AG04449 (cell line): ENCODE results near the gene MAML1.

Experiments used
- CTCF ChIA-PET: fragments of 350-600 bp; formaldehyde crosslinking; extraction: SDS; loops from one replicate; lab custom pipeline; 2021; ENCODE audit warnings: antibody characterized with exemption; lab: Yijun Ruan, JAX
- POLR2A ChIA-PET: fragments of 400-600, 350-600 bp; formaldehyde crosslinking; extraction: SDS; loops from one replicate; lab custom pipeline; 2020; ENCODE audit warnings: antibody characterized with exemption, inconsistent platforms; lab: Yijun Ruan, JAX
- DNase-seq: peaks from one replicate; pipeline ENCODE4 v3.0.0-alpha.2; 2010; ENCODE audit warnings: low read depth, low spot score
- H3K4me3 ChIP-seq: 2 replicates; pipeline ENCODE4 v1.5.1; 2011; ENCODE audit warnings: low read depth, mild to moderate bottlenecking, control low read depth, low read length
- CTCF ChIP-seq: IDR thresholded peaks from one replicate; pipeline ENCODE4 v1.5.1; 2011; ENCODE audit warnings: mild to moderate bottlenecking, moderate library complexity, low read length, control low read depth, inconsistent platforms; ENCODE audit not compliant: insufficient read depth; ENCODE audit errors: missing control alignments

MAML1 gene

GRCh38 chr5:179799644-179799973, 67.0 kb downstream of the MAML1 start:
- ChIA-PET CTCF (interaction anchor here (1.4 kb wide), 1 partner anchor 20 kb away, joined by 4 read pairs; no protein-coding TSS in a partner anchor), POLR2A (no interaction called here)
- H3K4me3 ChIP-seq: no peak overlapping the region
- no peak for TF ChIP-seq CTCF
- no peak for DNase-seq

- H3K4me3 ChIP-seq: no peak overlapping the region
- no peak for DNase-seq
- no peak for TF ChIP-seq CTCF
- POLR2A ChIA-PET: interaction anchor here (2.6 kb wide), 1 partner anchor 21 kb away, joined by 7 read pairs; the partner anchor contains the start of gene SQSTM1
- CTCF ChIA-PET: interaction anchor here (1.4 to 2.7 kb wide), 2 partner anchors 8 to 19 kb away, joined by 4 to 10 read pairs; no protein-coding TSS in a partner anchor
Observed at GRCh38 chr5:179800071-179800695, 67.6 kb downstream of the MAML1 start.

- DNase-seq: no peak
- ChIA-PET POLR2A (interaction anchor here (2.6 kb wide), 1 partner anchor 20 kb away, joined by 7 read pairs; the partner anchor contains the start of gene SQSTM1), CTCF (interaction anchor here (1.4 to 2.7 kb wide), 2 partner anchors 9 to 18 kb away, joined by 4 to 10 read pairs; no protein-coding TSS in a partner anchor)
- no peak overlapping the region for H3K4me3 ChIP-seq
- no peak for TF ChIP-seq CTCF
Observed at GRCh38 chr5:179800696-179801201, 68.1 kb downstream of the MAML1 start.

GRCh38 chr5:179801304-179802206, 68.9 kb downstream of the MAML1 start:
- peak; percentile 63 for TF ChIP-seq CTCF
- no peak for DNase-seq
- ChIA-PET CTCF (interaction anchor here (0.7 to 2.7 kb wide), 11 partner anchors 10 to 105 kb away, joined by 3 to 10 read pairs (median 4); no protein-coding TSS in a partner anchor), POLR2A (interaction anchor here (2.6 kb wide), 1 partner anchor 19 kb away, joined by 7 read pairs; the partner anchor contains the start of gene SQSTM1)
- no peak overlapping the region for H3K4me3 ChIP-seq

- ChIA-PET CTCF (interaction anchor here (0.7 to 2.7 kb wide), 11 partner anchors 11 to 104 kb away, joined by 3 to 10 read pairs (median 4); no protein-coding TSS in a partner anchor), POLR2A (interaction anchor here (2.6 kb wide), 1 partner anchor 18 kb away, joined by 7 read pairs; the partner anchor contains the start of gene SQSTM1)
- no peak overlapping the region for H3K4me3 ChIP-seq
- TF ChIP-seq CTCF: no peak
- no peak for DNase-seq
Observed at GRCh38 chr5:179802207-179802883, 69.7 kb downstream of the MAML1 start.
